ENCODE measurements around the gene EML6. TPM values are rescaled to one million over a fixed set of nuclear protein-coding genes. Genes with fewer than 3 reads are reported as not detected.
"Not testable (repeated sequence)": the region's sequence is repeated elsewhere in the genome, so short reads cannot be mapped to it uniquely, and the experiment has no call there.

EML6 gene
- total RNA-seq, 4 donors from 2014 or later = 1.2 to 4.4 (median 3.1) TPM

GRCh38 chr2:54697934-54698333, 25.5 kb upstream of the EML6 start:
- no peak overlapping the region for H3K27ac ChIP-seq
- WGBS, 2 donors = 81 to 83% methylated on average over 1 of the region's 1 CpG
- TF ChIP-seq POLR2A (IDR thresholded peaks at IDR 0.05) = no peak
- no peak for TF ChIP-seq CTCF (IDR thresholded peaks at IDR 0.05)
- H3K4me1 ChIP-seq = no peaks in the 10 kb centered on the region
- intact Hi-C loops (cut with DNase I) = no loop called here
- no peaks in the 10 kb centered on the region for H3K27me3 ChIP-seq
- DNase-seq = no peak
- no peaks in the 10 kb centered on the region for H3K9me3 ChIP-seq
- H3K4me3 ChIP-seq = no peak overlapping the region
- H3K36me3 ChIP-seq = no peaks in the 10 kb centered on the region

GRCh38 chr2:54698926-54699325, 24.5 kb upstream of the EML6 start:
- DNase-seq; H3K36me3 ChIP-seq; H3K4me3 ChIP-seq; H3K27me3 ChIP-seq; H3K27ac ChIP-seq; H3K4me1 ChIP-seq; H3K9me3 ChIP-seq; intact Hi-C loops (cut with DNase I): not testable (repeated sequence)
- WGBS, 2 donors = no CpG with 5 or more reads among the region's 37 CpGs

- no peak for TF ChIP-seq POLR2A (IDR thresholded peaks at IDR 0.05)
- no peak for TF ChIP-seq CTCF (IDR thresholded peaks at IDR 0.05)
- WGBS, 2 donors = 40 to 90% methylated on average over 1 to 2 of the region's 2 CpGs
- H3K36me3 ChIP-seq = no peaks in the 10 kb centered on the region
- H3K9me3 ChIP-seq = no peaks in the 10 kb centered on the region
- H3K27ac ChIP-seq = no peak overlapping the region
- DNase-seq = no peak
- intact Hi-C loops (cut with DNase I) = loop anchor here (10.0 kb wide), 2 partner anchors 45 to 175 kb away; no protein-coding TSS in a partner anchor
- no peaks in the 10 kb centered on the region for H3K4me1 ChIP-seq
- H3K4me3 ChIP-seq = no peak overlapping the region
- H3K27me3 ChIP-seq = no peaks in the 10 kb centered on the region
Observed at GRCh38 chr2:54699665-54700064, 23.8 kb upstream of the EML6 start.

- H3K4me1 ChIP-seq = no peaks in the 10 kb centered on the region
- WGBS, 2 donors = 80 to 83% methylated on average over 2 of the region's 2 CpGs
- H3K27me3 ChIP-seq = no peaks in the 10 kb centered on the region
- H3K4me3 ChIP-seq = no peak overlapping the region
- H3K27ac ChIP-seq = no peak overlapping the region
- TF ChIP-seq POLR2A (IDR thresholded peaks at IDR 0.05) (no peak), CTCF (IDR thresholded peaks at IDR 0.05) (no peak)
- no peaks in the 10 kb centered on the region for H3K9me3 ChIP-seq
- intact Hi-C loops (cut with DNase I) = loop anchor here (10.0 kb wide), 2 partner anchors 46 to 176 kb away; no protein-coding TSS in a partner anchor
- DNase-seq = no peak
- no peaks in the 10 kb centered on the region for H3K36me3 ChIP-seq
Observed at GRCh38 chr2:54701029-54701428, 22.4 kb upstream of the EML6 start.

- intact Hi-C loops (cut with DNase I) = loop anchor here (10.0 kb wide), 2 partner anchors 49 to 179 kb away; no protein-coding TSS in a partner anchor
- WGBS, 2 donors = 88 to 89% methylated on average over 1 of the region's 1 CpG
- Histone ChIP-seq H3K27ac (no peak overlapping the region), H3K4me1 (peaks cover 6 to 13% (median 6%) of the 10 kb centered on the region in 3 donors), H3K4me3 (no peak overlapping the region), H3K27me3 (peaks cover 0 to 9% (median 0%) of the 10 kb centered on the region in 4 donors), H3K9me3 (no peaks in the 10 kb centered on the region), H3K36me3 (no peaks in the 10 kb centered on the region)
- TF ChIP-seq CTCF (IDR thresholded peaks at IDR 0.05) (no peak), POLR2A (IDR thresholded peaks at IDR 0.05) (no peak)
- DNase-seq = no peak
Observed at GRCh38 chr2:54704238-54704637, 19.2 kb upstream of the EML6 start.
